Measurements from ENCODE around the gene ABCB8. TPM values are rescaled to one million over a fixed set of nuclear protein-coding genes. Genes with fewer than 3 reads are reported as not detected.

The ABCB8 gene
- total RNA-seq, 2 donors from 2014 or later = 47.7 to 60.1 TPM

DNA sequence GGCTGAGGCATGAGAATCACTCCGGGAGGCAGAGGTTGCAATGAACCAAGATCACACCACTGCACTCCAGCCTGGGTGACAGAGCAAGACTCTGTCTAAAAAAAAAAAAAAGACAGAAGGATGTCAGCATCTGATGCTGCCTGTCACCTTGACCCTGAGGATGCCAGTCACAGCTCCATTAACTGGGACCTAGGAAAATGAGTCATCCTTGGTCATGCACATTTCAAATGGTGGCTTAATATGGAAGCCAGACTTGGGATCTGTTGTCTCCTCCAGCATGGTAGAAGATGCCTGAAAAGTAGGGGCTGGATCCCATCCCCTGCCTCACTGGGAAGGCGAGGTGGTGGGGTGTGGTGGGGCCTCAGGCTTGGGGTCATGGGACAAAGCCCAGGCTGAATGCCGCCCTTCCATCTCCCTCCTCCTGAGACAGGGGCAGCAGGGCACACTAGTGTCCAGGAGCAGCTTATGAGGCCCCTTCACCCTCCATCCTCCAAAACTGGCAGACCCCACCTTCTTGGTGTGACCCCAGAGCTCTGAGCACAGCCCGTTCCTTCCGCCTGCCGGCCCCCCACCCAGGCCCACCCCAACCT lies 36.1 kb upstream of the ABCB8 start:
- no peak for DNase-seq

DNA sequence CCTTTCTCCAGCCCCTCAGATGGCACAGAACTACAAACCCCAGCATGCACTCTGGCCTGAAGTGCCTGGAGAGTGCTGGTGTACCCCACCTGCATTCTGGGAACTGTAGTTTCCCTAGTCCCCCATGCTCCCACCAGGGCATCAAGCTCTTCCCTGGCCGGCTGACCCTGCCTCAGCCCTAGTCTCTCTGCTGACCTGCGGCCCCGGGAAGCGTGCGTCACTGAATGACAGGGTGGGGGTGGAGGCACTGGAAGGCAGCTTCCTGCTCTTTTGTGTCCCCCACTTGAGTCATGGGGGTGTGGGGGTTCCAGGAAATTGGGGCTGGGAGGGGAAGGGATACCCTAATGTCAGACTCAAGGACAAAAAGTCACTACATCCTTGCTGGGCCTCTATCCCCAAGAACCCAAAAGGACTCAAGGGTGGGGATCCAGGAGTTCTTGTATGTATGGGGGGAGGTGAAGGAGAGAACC lies 35.4 kb upstream of the ABCB8 start:
- no peaks in the 10 kb centered on the region for H3K27me3 Mint-ChIP-seq
- no peaks in the 10 kb centered on the region for H3K36me3 Mint-ChIP-seq (ENCODE audit: low read depth)
- H3K27ac Mint-ChIP-seq = no peak overlapping the region
- no peaks in the 10 kb centered on the region for H3K9me3 ChIP-seq (ENCODE audit: control insufficient read depth, low read length, poor library complexity, severe bottlenecking)
- ATAC-seq (peak; percentile 66), DNase-seq (no peak)
- H3K4me3 Mint-ChIP-seq = no peak overlapping the region
- peaks cover 21% of the 10 kb centered on the region for H3K4me1 Mint-ChIP-seq

More for the DNA sequence above, 36.1 kb upstream of the ABCB8 start:
- Mint-ChIP-seq H3K4me1 (peaks cover 14% of the 10 kb centered on the region), H3K27me3 (no peaks in the 10 kb centered on the region), H3K27ac (no peak overlapping the region), H3K4me3 (no peak overlapping the region), H3K36me3 (ENCODE audit: low read depth) (no peaks in the 10 kb centered on the region)
- no peak for ATAC-seq
- H3K9me3 ChIP-seq (ENCODE audit: control insufficient read depth, low read length, poor library complexity, severe bottlenecking) = no peaks in the 10 kb centered on the region

DNA sequence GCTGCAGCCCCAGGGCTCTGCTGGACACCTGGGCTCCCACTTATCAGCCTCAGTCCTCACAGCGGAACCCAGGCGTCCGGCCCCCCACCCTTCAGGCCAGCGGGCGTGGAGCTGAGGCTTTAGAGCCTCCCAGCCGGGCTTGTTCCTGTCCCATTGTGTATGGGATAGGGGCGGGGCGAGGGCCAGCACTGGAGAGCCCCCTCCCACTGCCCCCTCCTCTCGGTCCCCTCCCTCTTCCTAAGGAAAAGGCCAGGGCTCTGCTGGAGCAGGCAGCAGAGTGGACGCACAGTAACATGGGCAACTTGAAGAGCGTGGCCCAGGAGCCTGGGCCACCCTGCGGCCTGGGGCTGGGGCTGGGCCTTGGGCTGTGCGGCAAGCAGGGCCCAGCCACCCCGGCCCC lies 34.7 kb upstream of the ABCB8 start:
- Mint-ChIP-seq H3K4me1 (peaks cover 22% of the 10 kb centered on the region), H3K27ac (no peak overlapping the region)

GRCh38 chr7:150994141-150994837 lies 34.0 kb upstream of the ABCB8 start:
- DNase-seq = no peak
- H3K4me1 Mint-ChIP-seq = peaks cover 18% of the 10 kb centered on the region
- peak overlapping the region; percentile 55 for H3K4me3 Mint-ChIP-seq

More for the DNA sequence above, 34.7 kb upstream of the ABCB8 start:
- no peaks in the 10 kb centered on the region for H3K9me3 ChIP-seq (ENCODE audit: control insufficient read depth, low read length, poor library complexity, severe bottlenecking)
- Mint-ChIP-seq H3K4me3 (peak overlapping the region; percentile 55), H3K27me3 (no peaks in the 10 kb centered on the region), H3K36me3 (ENCODE audit: low read depth) (no peaks in the 10 kb centered on the region)
- ATAC-seq (no peak), DNase-seq (no peak)

GRCh38 chr7:150994838-150995510 lies 33.3 kb upstream of the ABCB8 start:
- DNase-seq = no peak
- peak overlapping the region; percentile 55 for H3K4me3 Mint-ChIP-seq
- H3K27ac Mint-ChIP-seq = peak overlapping the region; percentile 16
- peaks cover 18% of the 10 kb centered on the region for H3K4me1 Mint-ChIP-seq
- H3K27me3 Mint-ChIP-seq = no peaks in the 10 kb centered on the region
- H3K36me3 Mint-ChIP-seq (ENCODE audit: low read depth) = no peaks in the 10 kb centered on the region
- H3K9me3 ChIP-seq (ENCODE audit: control insufficient read depth, low read length, poor library complexity, severe bottlenecking) = no peaks in the 10 kb centered on the region
- no peak for ATAC-seq

More at GRCh38 chr7:150994141-150994837, 34.0 kb upstream of the ABCB8 start:
- peak; percentile 62 for ATAC-seq
- Mint-ChIP-seq H3K27me3 (no peaks in the 10 kb centered on the region), H3K36me3 (ENCODE audit: low read depth) (no peaks in the 10 kb centered on the region), H3K27ac (peak overlapping the region; percentile 16)
- H3K9me3 ChIP-seq (ENCODE audit: control insufficient read depth, low read length, poor library complexity, severe bottlenecking) = no peaks in the 10 kb centered on the region

DNA sequence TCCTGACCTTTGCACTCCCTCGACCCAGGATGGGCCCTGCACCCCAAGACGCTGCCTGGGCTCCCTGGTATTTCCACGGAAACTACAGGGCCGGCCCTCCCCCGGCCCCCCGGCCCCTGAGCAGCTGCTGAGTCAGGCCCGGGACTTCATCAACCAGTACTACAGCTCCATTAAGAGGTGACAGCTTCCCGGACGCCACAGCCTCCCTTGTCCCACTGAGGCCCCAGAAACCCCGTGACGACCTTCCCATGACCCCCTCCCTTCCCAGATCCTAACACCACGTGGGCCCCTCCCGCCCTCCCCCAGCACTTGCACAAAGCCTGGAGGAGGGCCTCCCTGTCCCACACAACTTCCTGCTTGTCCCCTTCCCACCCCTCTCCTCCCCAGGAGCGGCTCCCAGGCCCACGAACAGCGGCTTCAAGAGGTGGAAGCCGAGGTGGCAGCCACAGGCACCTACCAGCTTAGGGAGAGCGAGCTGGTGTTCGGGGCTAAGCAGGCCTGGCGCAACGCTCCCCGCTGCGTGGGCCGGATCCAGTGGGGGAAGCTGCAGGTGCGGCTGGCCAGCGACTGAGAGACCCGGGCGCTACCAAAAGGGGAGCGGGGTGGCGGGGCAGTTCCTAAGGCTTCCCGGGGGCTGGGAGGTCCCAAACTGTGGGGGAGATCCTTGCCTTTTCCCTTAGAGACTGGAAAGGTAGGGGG lies 31.7 kb upstream of the ABCB8 start:
- no peak overlapping the region for H3K27ac Mint-ChIP-seq
- no peak for ATAC-seq
- H3K4me1 Mint-ChIP-seq = peaks cover 23% of the 10 kb centered on the region
- no peaks in the 10 kb centered on the region for H3K36me3 Mint-ChIP-seq (ENCODE audit: low read depth)
- H3K9me3 ChIP-seq (ENCODE audit: control insufficient read depth, low read length, poor library complexity, severe bottlenecking) = no peaks in the 10 kb centered on the region
- H3K27me3 Mint-ChIP-seq = no peaks in the 10 kb centered on the region
- peak overlapping the region; percentile 12 for H3K4me3 Mint-ChIP-seq
- DNase-seq = no peak

DNA sequence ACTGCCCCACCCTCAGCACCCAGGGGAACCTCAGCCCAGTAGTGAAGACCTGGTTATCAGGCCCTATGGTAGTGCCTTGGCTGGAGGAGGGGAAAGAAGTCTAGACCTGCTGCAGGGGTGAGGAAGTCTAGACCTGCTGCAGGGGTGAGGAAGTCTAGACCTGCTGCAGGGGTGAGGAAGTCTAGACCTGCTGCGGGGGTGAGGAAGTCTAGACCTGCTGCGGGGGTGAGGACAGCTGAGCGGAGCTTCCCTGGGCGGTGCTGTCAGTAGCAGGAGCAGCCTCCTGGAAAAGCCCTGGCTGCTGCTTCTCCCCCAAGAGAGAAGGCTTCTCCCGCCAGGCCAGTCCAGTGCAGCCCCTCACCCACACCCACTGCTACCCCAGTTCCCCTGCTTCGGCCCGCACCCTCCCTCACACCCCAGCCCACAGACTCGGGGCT lies 31.2 kb upstream of the ABCB8 start:
- H3K27me3 Mint-ChIP-seq = no peaks in the 10 kb centered on the region

GRCh38 chr7:150997817-150998216 lies 30.4 kb upstream of the ABCB8 start:
- H3K4me3 Mint-ChIP-seq = peak overlapping the region; percentile 63
- no peaks in the 10 kb centered on the region for H3K36me3 Mint-ChIP-seq (ENCODE audit: low read depth)
- no peaks in the 10 kb centered on the region for H3K9me3 ChIP-seq (ENCODE audit: control insufficient read depth, low read length, poor library complexity, severe bottlenecking)
- ATAC-seq = no peak
- peak overlapping the region; percentile 78 for H3K27ac Mint-ChIP-seq
- H3K27me3 Mint-ChIP-seq = no peaks in the 10 kb centered on the region
- DNase-seq = no peak
- peaks cover 24% of the 10 kb centered on the region for H3K4me1 Mint-ChIP-seq

More for the DNA sequence above, 31.2 kb upstream of the ABCB8 start:
- Mint-ChIP-seq H3K4me3 (peak overlapping the region; percentile 63), H3K4me1 (peaks cover 24% of the 10 kb centered on the region), H3K36me3 (ENCODE audit: low read depth) (no peaks in the 10 kb centered on the region), H3K27ac (no peak overlapping the region)
- no peak for DNase-seq
- no peaks in the 10 kb centered on the region for H3K9me3 ChIP-seq (ENCODE audit: control insufficient read depth, low read length, poor library complexity, severe bottlenecking)
- ATAC-seq = no peak

- ATAC-seq (no peak), DNase-seq (no peak)
- Mint-ChIP-seq H3K27me3 (no peaks in the 10 kb centered on the region), H3K36me3 (ENCODE audit: low read depth) (no peaks in the 10 kb centered on the region), H3K4me3 (no peak overlapping the region), H3K27ac (peak overlapping the region; percentile 78), H3K4me1 (peaks cover 24% of the 10 kb centered on the region)
- H3K9me3 ChIP-seq (ENCODE audit: control insufficient read depth, low read length, poor library complexity, severe bottlenecking) = no peaks in the 10 kb centered on the region
Observed at GRCh38 chr7:150998341-150998740, 29.9 kb upstream of the ABCB8 start.

- H3K4me3 Mint-ChIP-seq = peak overlapping the region; percentile 21
- H3K4me1 Mint-ChIP-seq = peaks cover 23% of the 10 kb centered on the region
- no peak overlapping the region for H3K27ac Mint-ChIP-seq
- DNase-seq (no peak), ATAC-seq (no peak)
- H3K9me3 ChIP-seq (ENCODE audit: control insufficient read depth, low read length, poor library complexity, severe bottlenecking) = no peaks in the 10 kb centered on the region
- H3K27me3 Mint-ChIP-seq = no peaks in the 10 kb centered on the region
- H3K36me3 Mint-ChIP-seq (ENCODE audit: low read depth) = no peaks in the 10 kb centered on the region
Observed at GRCh38 chr7:150999001-150999400, 29.2 kb upstream of the ABCB8 start.

DNA sequence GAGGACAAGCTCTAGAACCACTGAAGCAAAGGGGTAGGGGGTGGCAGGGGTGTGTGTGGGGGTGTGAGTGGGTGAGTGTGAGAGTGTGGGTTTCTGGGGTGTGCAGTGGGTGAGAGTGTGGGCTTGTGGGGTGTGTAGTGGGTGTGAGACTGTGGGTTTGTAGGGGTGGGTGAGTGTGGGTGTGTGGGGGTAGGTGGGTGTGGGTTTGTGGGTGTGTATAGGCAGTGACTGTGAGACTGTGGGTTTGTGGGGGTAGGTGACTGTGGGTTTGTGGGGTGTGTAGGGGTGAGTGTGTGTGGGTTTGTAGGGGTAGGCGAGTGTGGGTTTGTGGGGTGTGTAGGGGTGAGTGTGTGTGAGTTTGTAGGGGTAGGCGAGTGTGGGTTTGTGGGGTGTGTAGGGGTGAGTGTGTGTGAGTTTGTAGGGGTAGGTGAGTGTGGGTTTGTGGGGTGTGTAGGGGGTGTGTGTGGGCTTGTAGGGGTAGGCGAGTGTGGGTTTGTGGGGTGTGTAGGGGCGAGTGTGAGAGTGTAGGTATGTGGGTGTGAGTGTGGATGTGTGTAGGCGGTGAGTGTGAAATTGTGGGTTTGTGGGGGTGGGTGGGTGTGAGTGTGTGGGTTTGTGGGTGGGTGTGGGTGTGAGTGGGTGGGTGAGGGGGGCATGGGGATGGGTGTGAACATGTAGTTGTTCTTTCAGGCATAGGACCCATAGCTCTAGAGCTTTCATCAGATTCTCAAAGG lies 28.6 kb upstream of the ABCB8 start:
- Mint-ChIP-seq H3K4me3 (peak overlapping the region; percentile 21), H3K27ac (no peak overlapping the region), H3K4me1 (peaks cover 23% of the 10 kb centered on the region), H3K36me3 (ENCODE audit: low read depth) (no peaks in the 10 kb centered on the region), H3K27me3 (no peaks in the 10 kb centered on the region)
- ATAC-seq (peak; percentile 47), DNase-seq (no peak)
- H3K9me3 ChIP-seq (ENCODE audit: control insufficient read depth, low read length, poor library complexity, severe bottlenecking) = no peaks in the 10 kb centered on the region

DNA sequence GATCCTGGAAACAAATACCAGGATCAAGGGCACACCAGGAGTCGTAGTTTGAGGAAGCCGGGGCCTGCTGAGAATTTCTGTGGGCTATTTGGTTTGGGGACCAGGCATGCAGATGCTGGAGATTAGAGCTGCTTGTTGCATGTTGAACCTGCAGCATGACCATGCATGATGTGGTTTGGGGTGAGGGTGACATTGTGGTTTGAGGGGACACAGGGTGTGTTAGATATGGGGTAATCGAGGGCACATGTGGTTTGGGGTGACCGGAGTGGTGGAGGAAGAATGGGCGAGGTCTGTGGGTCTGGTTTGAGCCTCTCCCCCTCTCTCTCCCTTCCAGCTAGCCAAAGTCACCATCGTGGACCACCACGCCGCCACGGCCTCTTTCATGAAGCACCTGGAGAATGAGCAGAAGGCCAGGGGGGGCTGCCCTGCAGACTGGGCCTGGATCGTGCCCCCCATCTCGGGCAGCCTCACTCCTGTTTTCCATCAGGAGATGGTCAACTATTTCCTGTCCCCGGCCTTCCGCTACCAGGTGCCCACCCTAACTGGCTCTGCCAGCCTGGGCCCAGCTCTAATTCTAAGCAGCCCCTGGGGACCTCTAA lies 27.3 kb upstream of the ABCB8 start:
- H3K36me3 Mint-ChIP-seq (ENCODE audit: low read depth) = no peaks in the 10 kb centered on the region
- H3K4me3 Mint-ChIP-seq = peak overlapping the region; percentile 45
- ATAC-seq = no peak
- DNase-seq = no peak
- no peak overlapping the region for H3K27ac Mint-ChIP-seq
- H3K27me3 Mint-ChIP-seq = no peaks in the 10 kb centered on the region
- no peaks in the 10 kb centered on the region for H3K9me3 ChIP-seq (ENCODE audit: control insufficient read depth, low read length, poor library complexity, severe bottlenecking)
- peaks cover 27% of the 10 kb centered on the region for H3K4me1 Mint-ChIP-seq
